ENCODE results near the gene TUFT1.

The TUFT1 gene

DNA sequence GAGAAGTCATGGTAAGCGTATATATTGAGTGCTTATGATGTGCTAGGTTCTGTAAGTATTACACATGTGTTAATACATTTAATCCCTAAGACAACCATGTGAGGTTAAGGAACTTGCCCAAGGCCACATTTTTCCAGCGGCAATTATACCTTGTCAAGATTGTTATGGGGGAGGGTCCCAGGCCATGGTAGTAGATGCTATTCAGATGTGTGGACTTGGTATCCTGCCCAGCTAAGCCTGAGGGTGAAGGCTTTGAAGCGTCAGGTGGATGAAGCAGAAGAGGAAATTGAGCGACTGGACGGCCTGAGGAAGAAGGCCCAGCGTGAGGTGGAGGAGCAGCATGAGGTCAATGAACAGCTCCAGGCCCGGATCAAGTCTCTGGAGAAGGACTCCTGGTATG, 3.6 kb upstream of the TUFT1 start:
- in situ Hi-C loops (cut with MboI; ENCODE audit: low sequenced_read_pairs), result no loop called here

DNA sequence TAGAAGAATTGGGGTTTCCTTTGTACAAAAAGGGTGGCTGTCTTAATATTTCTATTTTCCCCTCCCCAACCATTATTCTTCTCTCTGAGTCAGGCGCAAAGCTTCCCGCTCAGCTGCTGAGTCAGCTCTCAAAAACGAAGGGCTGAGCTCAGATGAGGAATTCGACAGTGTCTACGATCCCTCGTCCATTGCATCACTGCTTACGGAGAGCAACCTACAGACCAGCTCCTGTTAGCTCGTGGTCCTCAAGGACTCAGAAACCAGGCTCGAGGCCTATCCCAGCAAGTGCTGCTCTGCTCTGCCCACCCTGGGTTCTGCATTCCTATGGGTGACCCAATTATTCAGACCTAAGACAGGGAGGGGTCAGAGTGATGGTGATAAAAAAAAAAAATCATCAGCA, 3.0 kb upstream of the TUFT1 start:
- in situ Hi-C loops (cut with MboI; ENCODE audit: low sequenced_read_pairs), result no loop called here

DNA sequence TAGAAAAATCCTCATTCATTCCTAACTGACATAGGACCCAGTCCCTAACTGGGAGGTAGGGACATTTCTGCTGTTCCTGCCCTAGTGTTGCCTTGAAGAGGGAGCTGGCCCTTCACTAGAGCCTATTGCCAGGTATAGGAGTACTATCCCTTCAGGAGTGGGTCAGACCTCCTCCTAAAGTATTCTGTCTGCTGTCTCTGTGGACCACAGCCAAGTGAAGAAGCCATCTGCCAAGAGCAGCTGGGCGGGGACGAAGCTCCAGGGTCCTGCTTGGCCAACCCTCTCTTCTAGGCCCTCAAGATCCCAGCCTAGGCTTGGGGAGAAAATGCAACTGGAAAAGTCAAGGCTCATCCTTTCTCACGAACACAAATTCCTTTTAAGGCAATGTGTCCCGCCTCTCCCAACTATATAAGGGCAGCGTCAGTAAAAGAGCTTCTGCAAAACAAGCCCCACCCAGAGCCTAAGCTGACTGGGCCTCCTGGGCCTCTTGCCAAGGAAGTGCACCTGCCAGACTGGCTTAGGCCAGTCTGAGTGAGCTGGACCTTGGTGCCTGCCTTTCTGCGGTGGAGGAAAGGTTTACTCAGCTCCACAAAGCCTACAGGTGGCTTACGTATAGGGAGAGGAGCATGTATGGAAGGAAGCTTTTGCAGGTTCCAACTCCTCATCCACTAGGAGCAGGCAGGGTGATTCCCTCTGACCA, 638 bp upstream of the TUFT1 start:
- in situ Hi-C loops (cut with MboI; ENCODE audit: low sequenced_read_pairs), result no loop called here

DNA sequence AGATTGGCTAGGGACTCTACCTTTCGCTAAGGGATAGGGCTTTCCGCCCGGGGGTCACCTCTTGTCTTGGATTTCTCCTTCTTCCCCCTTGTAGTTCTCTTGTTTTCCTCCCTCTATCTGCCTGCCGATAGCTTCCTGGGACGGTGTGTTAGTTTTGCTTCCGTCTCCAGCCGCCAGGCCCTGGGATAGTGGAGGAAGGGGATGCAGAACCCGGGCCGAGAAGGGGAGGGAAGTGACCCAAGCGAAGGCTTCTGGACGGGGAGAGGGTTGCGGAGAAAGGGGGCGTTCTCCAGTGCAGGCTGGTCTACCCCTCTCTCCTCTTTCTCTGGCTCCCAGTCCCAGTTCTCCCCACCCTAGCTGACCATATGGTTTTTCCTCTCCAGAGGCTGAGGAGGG, 871 bp downstream of the TUFT1 start:
- in situ Hi-C loops (cut with MboI; ENCODE audit: low sequenced_read_pairs), result no loop called here

DNA sequence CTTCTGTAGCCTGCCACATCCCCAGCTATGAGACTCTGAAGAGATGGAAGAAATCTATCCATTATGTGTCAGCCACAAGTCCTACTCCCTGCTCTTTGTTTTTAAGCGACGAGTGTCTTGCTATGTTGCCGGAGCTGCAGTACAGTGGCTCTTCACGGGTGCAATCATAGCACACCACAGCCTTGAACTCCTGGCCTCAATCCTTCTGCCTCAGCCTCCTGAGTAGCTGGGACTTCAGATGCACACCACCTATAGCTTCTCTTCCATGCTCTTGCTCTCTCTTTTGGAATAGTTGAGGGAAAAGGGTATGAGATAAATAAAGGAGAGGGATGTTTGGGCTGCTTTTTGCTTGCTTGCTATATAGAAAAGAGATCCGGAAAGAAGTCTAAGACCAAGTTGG, 1.6 kb downstream of the TUFT1 start:
- in situ Hi-C loops (cut with MboI; ENCODE audit: low sequenced_read_pairs), result no loop called here

DNA sequence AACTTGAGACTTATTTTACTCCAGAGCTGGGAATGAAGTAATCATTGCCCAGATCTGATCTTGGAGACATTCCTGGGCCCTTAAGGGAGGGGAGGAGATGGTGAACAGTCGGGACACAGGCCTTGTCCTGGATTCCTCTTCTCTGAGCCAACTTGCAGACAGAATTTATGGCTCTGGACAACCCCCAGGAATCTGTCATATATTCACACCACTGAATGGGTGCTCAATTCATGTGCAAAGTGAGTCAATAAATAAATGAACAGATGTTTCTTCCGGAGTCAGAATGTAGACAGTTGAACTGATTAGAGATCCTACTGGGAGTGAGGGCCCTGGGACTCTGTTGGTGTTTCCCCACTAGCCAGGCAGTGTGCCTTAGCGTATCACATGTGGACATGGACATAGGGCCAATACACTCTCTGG, 2.6 kb downstream of the TUFT1 start:
- in situ Hi-C loops (cut with MboI; ENCODE audit: low sequenced_read_pairs), result no loop called here

DNA sequence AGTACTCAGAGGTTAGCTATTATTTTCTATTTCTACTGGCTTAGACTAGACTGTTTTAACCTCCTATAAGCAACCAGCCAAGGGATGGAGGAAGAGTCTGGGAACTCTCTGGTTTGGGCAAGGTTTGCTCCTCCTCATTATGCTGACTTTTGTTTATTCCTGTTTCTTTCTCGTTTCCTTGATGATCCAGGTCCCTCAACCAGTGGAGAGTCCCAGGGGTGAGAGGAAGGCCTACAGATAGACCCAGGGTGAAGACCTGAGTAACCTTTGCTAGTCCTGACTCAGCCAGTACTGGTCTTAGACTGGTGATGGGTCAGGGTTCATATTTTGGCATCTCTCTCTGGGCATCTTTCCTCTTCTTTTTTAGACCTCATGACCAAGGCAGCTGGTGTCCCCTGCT, 5.4 kb downstream of the TUFT1 start:
- in situ Hi-C loops (cut with MboI; ENCODE audit: low sequenced_read_pairs), result no loop called here

DNA sequence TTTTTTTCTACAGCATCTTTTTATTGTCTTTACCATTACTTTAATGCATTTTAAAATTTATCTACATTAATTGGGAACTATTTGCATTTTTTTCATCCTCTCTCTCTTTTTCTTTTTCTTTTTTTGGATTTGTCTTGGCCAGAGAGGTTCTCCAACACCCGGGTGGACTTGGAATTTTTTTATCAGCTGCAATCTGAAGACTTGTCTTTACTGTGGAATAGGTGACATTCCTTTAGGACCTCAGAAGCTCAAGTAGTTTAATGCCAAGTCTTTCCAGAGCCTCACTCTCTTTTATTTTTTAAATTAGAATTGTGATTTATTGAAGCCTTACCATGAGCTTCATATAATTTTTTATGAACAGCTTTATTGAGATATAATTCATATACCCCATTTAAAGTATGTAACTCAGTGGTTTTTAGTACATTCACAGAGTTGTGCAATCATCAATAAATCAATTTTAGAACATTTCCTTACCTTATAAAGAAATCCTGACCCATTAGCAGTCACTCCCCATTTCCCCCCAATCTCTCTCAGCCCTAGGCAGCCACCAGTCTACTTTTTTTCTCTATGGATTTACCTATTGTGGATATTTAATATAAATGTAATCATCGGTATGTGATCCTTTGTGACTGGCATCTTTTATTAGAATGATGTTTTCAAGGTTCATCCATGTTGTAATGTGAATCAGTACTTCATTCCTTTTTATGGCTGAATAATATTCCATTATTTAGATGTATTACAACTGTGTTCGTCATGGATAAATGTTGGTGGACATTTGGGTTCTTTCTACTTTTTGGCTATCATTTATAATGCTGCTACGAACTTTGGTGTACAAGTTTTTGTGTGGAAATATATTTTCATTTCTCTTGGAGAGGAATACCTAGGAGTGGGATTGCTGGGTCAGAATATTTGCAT, 6.2 kb downstream of the TUFT1 start:
- in situ Hi-C loops (cut with MboI; ENCODE audit: low sequenced_read_pairs), result no loop called here

DNA sequence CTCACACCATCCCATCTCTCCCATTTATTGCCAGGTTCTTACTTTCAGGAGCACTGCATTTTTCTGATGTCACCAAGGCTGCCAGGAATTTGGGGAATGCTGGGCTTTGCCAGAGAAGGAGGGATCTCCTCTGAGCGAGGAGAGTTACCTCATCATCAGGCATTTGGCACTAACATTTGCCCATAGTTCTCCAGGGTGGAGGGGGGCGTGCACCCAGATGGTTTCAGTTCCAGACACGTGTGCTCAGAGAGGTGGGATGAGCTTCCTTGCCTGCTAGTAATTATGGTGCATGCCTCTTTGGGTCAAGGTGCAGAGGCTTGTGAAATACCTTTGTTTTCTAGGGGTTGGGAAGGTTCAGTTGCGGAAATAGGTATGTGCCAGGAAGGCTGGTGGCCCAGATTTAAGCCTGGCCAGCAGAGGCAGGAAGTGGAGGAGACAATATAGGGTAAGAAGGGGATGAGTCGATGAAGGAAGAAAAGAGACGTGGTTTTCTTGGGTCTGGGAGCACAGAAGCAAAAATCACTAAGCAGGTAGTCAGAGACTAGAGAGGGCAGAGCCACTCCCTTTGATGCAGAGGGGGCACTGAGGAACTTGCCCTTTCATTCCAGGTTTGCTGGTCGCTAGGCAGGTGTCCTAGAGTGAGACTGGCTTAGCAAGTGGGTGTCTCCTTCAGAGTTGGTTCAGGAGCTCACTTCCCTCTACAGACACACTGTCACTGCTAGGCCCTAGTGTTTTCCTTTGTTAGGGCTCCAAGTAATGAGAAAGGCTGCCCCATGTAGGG, 7.2 kb downstream of the TUFT1 start:
- in situ Hi-C loops (cut with MboI; ENCODE audit: low sequenced_read_pairs), result no loop called here

DNA sequence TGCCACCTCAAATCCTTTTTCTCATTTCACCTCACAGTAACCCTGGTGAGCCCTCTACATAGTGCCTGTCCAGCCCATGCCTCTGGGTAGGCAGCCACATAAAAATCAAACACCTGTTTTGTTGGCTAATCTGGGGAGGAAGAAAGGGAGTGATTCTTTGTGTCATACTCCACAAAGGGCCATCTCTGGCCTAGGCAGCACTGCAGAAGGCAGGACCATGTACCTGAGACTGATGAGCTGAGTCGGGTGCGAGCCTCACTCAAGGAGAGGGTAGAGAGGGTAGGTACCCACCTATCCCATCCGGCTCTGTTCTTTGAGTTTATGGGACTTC, 7.8 kb downstream of the TUFT1 start:
- in situ Hi-C loops (cut with MboI; ENCODE audit: low sequenced_read_pairs), result no loop called here

DNA sequence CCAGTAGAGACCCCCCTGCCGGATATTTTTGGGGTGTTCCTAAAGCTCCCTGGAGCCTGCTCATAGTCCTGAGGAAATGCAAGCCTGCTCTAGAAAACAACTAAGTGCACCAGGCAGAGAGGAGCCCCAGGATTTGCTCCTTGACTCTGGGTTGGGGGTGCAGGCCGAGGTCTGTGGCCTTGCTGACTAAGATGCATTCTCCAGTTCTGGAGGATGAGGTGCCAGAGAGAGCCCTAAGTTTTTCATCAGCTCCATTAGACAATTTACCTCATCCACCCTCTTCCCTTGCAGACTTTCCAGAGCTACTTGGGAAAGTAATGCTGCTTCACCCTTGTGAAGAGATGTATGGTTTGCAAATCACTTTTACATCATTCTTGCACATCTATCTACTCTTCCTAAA, 9.1 kb downstream of the TUFT1 start:
- in situ Hi-C loops (cut with MboI; ENCODE audit: low sequenced_read_pairs), result no loop called here

DNA sequence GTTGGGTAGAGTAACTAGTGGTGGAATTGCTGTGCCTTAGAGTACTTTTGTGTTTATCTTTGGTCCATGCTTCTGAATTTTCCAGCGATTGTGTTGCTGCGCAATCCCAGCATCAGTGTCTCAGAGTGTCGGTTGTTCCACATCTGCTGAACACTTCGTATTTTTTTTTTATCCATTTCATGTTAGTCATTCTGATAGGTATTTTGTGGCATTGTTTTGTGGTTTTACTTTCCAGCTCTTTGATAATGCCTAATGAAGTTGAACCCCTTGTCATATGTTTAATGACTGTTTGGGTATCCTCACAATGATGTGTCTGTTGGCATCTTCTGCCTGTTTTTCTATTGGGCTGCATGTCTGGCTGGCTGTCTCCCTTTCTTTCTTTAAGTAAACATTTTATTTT, 13.6 kb downstream of the TUFT1 start:
- in situ Hi-C loops (cut with MboI; ENCODE audit: low sequenced_read_pairs), result no loop called here

DNA sequence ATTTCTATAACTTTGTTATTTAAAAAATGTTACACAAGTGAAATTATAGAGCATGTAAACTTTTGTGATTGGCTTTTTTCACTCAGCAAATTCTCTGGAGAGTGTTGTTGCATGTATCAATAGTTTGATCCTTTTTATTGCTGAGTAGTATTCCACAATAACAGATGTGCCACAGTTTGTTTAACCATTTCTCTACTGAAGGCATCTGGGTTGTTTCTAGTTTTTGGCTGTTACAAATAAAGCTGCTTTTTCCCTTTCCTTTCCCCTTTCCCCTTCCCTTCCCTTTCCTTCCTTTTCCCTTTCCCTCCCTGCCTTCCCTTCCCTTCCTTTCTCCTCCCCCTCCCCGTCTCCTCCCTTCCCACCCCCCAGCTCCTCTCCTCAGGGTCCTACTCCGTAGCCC, 15.9 kb downstream of the TUFT1 start:
- in situ Hi-C loops (cut with MboI; ENCODE audit: low sequenced_read_pairs), result no loop called here

DNA sequence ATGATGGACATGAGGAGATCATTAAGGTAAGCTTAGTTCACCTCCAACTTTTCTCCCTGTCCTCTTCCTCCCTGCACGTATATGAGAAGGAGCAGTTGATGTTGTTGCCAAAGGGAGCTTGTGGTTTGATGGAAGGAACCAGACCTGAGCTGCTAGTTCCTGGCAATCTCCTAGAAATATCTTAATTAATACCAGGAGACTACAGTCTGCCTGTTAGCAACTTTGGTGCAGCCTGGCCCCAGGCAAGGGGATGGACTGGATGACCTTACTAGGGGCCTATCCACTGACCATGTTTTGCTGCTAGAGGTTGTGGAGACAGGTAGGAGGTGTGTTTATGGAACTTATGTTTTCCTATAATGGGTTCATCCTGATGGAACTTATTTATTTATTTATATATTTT, 22.6 kb downstream of the TUFT1 start:
- in situ Hi-C loops (cut with MboI; ENCODE audit: low sequenced_read_pairs), result no loop called here

DNA sequence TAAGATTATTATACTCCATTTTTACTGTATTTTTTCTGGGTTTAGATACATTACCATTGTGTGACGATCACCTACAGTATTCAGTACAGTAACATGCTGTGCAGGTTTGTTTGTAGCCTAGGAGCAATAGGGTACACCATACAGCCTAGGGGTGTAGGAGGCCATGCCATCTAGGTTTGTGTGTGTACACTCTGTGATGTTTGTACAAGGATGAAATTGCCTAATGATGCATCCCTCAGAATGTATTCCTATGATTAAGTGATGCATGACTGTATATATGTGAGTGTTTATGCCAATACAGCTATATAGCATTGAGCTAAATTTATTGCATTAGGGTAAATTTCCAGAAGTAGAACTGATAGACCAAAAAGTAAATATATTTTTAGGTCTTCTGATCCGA, 23.3 kb downstream of the TUFT1 start:
- in situ Hi-C loops (cut with MboI; ENCODE audit: low sequenced_read_pairs), result no loop called here

DNA sequence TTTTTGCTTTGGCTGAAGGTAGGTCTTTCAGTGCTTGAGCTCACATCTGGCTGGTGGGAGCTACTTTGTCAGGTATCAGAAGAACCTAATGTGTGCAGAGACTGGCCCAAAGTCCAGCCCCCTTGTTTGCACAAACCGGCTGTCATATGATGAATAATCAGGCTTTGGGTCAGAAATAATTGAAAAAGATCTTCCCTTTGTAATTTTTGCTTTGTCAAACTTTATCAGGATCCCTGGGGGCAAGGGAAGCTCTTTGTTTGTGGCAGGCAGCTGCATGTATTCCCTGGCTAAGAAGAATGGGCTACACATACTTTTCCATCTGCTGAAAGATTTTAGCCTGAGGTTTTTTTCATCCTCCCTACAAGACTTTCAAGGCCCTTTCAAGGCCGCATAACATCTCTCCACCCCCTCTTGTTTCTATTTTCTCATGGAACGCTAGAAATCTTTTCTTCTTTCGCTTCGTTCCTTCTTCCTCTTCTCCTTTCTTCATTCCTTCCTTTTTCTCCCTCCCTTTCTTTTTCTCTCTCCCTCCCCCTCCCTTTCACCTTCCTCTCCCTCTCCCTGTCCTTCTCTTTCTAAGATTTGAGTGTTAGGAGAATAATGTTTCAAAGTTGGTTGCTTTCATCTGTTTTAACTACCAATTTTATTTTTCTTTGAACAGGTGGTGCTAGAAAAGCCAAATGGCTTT, 25.5 kb downstream of the TUFT1 start:
- in situ Hi-C loops (cut with MboI; ENCODE audit: low sequenced_read_pairs), result no loop called here

DNA sequence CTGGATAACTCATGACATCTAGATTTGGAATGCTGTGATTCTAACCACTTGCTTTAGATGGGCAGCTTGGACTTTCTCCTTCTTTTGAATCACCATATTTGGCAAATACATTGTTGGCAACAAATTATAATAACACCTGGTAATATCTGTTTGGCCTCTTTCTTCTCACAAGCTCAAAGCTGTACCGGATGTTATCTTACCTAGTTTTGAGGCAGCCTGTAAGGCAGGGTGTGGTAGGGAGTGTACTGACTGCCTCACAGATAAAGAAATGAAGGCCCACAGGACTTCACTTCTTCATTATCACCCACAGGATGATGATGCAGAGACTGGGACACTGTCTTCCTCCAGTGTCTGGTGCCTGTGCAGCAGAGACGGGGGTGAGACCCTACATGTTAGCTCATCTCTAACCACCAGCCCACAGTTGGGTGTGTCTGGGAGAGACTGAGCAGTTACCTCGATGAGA, 28.5 kb downstream of the TUFT1 start:
- in situ Hi-C loops (cut with MboI; ENCODE audit: low sequenced_read_pairs), result no loop called here

DNA sequence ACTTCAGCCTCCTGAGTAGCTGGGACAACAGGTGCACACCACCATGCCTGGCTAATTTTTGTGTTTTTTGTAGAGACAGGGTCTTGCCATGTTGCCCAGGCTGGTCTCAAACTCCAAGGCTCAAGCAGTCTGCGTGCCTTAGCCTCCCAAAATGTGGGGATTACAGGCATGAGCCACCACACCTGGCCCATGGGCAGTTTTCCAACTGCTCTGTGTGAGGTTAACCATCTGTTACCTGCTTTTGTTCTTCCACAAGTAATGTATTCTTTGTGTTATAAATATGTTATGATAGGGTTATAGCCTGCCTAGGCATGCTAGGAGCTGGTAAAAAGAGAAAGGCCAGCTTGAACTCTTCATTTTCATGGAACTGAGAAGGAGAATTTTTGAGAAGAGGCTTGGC, 30.7 kb downstream of the TUFT1 start:
- in situ Hi-C loops (cut with MboI; ENCODE audit: low sequenced_read_pairs), result no loop called here

DNA sequence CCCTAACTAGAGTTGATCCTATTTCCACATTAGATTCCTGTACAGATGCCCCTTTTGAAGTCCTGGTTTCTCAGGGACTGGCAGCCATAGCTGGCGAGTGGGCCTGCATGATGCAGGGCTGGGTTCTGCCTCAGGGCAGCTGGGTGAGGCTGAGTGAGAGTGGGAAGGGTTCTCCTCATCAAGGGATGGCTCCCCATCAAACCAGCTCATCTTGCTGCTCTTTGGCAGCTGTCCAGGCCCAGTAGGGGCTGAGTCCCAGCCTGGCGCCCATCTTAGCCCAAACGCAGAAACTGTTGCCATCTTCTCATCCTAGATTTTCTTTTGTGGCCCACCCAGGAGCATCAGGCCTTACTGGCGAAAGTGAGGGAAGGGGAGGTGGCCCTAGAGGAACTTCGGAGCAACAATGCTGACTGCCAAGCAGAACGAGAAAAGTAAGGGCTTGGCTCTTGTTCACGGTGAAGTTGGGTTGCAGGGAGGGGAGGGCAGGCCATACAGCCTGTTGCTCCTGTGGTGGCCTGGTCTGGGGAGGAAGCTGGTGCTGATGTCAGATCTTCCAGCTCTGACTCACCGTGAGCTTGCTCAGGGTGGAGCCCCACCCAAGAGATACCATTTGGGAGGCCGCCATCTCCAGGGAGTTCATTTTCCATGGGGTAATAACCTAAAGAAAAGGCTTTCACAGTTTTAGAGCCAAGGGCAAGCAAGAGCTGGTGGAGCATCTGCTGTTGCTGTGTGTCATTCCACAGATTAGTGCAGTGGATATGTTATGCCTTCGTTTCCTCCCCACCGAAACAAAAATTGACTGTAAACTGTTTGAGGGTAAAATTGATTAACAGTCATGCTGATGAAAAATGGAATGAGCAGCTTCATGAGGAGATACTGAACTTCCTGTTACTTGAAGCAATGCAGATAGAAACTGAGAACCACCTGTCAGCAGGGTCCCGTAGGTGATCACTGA, 34.7 kb downstream of the TUFT1 start:
- in situ Hi-C loops (cut with MboI; ENCODE audit: low sequenced_read_pairs), result no loop called here

DNA sequence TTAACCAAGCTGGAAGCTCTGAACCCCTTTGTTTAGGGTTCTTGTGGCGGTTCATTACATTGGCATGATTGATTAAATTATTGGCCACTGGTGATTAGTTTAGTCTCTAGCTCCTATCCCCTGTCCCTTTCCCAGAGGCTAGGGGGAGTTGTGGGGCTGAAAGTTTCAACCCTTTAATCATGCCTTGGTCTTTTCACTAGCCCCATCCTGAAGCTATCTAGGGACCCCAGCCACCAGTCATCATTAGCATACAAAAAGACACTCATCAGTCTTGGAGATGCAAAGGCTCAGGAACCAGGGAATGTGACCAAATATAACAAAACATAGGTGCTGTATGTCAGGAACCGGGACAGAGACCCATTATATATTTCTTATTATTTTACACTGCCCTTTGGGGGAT, 37.1 kb downstream of the TUFT1 start:
- in situ Hi-C loops (cut with MboI; ENCODE audit: low sequenced_read_pairs), result no loop called here

Measured in hTERT RPE-1 (cell line).